Measurements from ENCODE around the gene PALS2.

- no peak for TF ChIP-seq CTCF (IDR thresholded peaks at IDR 0.05)
- no peak for TF ChIP-seq POLR2AphosphoS5 (IDR thresholded peaks at IDR 0.05; ENCODE audit: insufficient read depth in 1 of 2, low read depth in 1 of 2)
- TF ChIP-seq POLR2A (IDR thresholded peaks at IDR 0.05) = no peak
These were observed 36.3 kb downstream of the PALS2 start for GRCh38 chr7:24609570-24609969.

Measured in vagina (tissue), 2 donors.